Measurements from ENCODE around the gene ARHGAP23. TPM values are rescaled to one million over a fixed set of nuclear protein-coding genes. Genes with fewer than 3 reads are reported as not detected.
"Not testable (repeated sequence)": the region's sequence is repeated elsewhere in the genome, so short reads cannot be mapped to it uniquely, and the experiment has no call there.

ARHGAP23 gene
- total RNA-seq, 5 donors from 2014 or later (not counting 1 experiment from before 2014, with no cell fraction given), result 0.40 to 1.2 (median 0.61) TPM

GRCh38 chr17:38474666-38475065 lies 46.4 kb downstream of the ARHGAP23 start:
- H3K4me3 ChIP-seq (ENCODE audit: control insufficient read depth in 1 of 2, extremely low read depth in 1 of 2, low read length in 1 of 2); H3K27ac ChIP-seq (ENCODE audit: low read length); CTCF ChIA-PET; POLR2A ChIA-PET; H3K4me3 Mint-ChIP-seq; DNase-seq; H3K4me1 Mint-ChIP-seq; H3K36me3 Mint-ChIP-seq; H3K27ac Mint-ChIP-seq; H3K4me1 ChIP-seq (ENCODE audit: control insufficient read depth in 1 of 2, extremely low read depth in 1 of 2, insufficient read depth in 2 of 2, low read length in 2 of 2); H3K9me3 ChIP-seq; ATAC-seq (replicated peaks in 1 of 4); H3K27me3 Mint-ChIP-seq; H3K36me3 ChIP-seq (ENCODE audit: control insufficient read depth in 2 of 2, extremely low read depth in 1 of 2, insufficient read depth in 1 of 2, low read length in 1 of 2); H3K27me3 ChIP-seq (replicated peaks in 1 of 2; ENCODE audit: control insufficient read depth in 2 of 2, extremely low read depth in 1 of 2, insufficient read depth in 2 of 2, low read length in 1 of 2); H3K9me3 Mint-ChIP-seq: not testable (repeated sequence)
- WGBS (ENCODE audit: insufficient coverage), result 84% methylated on average over 5 of the region's 8 CpGs

- H3K4me1 Mint-ChIP-seq, result no peaks in the 10 kb centered on the region
- H3K36me3 Mint-ChIP-seq, result no peaks in the 10 kb centered on the region
- ChIA-PET CTCF (no interaction called here), POLR2A (no interaction called here)
- H3K4me3 Mint-ChIP-seq, result no peak overlapping the region
- no peaks in the 10 kb centered on the region for H3K36me3 ChIP-seq (ENCODE audit: control insufficient read depth in 2 of 2, extremely low read depth in 1 of 2, insufficient read depth in 1 of 2, low read length in 1 of 2)
- ATAC-seq (replicated peaks in 1 of 4) (no peak), DNase-seq (no peak)
- H3K4me1 ChIP-seq (ENCODE audit: control insufficient read depth in 1 of 2, extremely low read depth in 1 of 2, insufficient read depth in 2 of 2, low read length in 2 of 2), result no peaks in the 10 kb centered on the region
- 77% methylated on average over 3 of the region's 7 CpGs for WGBS (ENCODE audit: insufficient coverage)
- no peaks in the 10 kb centered on the region for H3K27me3 Mint-ChIP-seq
- no peaks in the 10 kb centered on the region for H3K9me3 Mint-ChIP-seq
- H3K4me3 ChIP-seq (ENCODE audit: control insufficient read depth in 1 of 2, extremely low read depth in 1 of 2, low read length in 1 of 2), result no peak overlapping the region
- H3K27ac ChIP-seq (ENCODE audit: low read length), result no peak overlapping the region
- H3K27me3 ChIP-seq (replicated peaks in 1 of 2; ENCODE audit: control insufficient read depth in 2 of 2, extremely low read depth in 1 of 2, insufficient read depth in 2 of 2, low read length in 1 of 2), result no peaks in the 10 kb centered on the region
- no peaks in the 10 kb centered on the region for H3K9me3 ChIP-seq
- no peak overlapping the region for H3K27ac Mint-ChIP-seq
Observed at GRCh38 chr17:38476549-38476948, 48.3 kb downstream of the ARHGAP23 start.

DNA sequence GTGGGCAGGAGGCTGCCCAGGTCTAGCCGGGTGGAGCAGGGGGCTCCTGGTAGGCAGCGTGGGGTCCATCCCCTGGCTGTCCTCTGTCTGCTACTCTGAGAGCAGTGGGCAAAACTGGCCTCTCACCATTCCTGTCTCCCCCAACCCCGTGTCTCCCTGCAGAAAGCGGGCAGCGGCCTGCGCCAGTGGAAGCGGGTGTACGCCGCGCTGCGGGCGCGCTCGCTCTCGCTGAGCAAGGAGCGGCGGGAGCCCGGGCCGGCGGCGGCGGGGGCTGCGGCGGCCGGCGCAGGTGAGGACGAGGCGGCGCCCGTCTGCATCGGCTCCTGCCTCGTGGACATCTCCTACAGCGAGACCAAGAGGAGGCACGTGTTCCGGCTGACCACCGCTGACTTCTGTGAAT lies 49.2 kb downstream of the ARHGAP23 start:
- H3K27me3 ChIP-seq (replicated peaks in 1 of 2; ENCODE audit: control insufficient read depth in 2 of 2, extremely low read depth in 1 of 2, insufficient read depth in 2 of 2, low read length in 1 of 2); H3K4me3 Mint-ChIP-seq; H3K27me3 Mint-ChIP-seq; H3K36me3 ChIP-seq (ENCODE audit: control insufficient read depth in 2 of 2, extremely low read depth in 1 of 2, insufficient read depth in 1 of 2, low read length in 1 of 2); H3K27ac ChIP-seq (ENCODE audit: low read length); H3K4me1 ChIP-seq (ENCODE audit: control insufficient read depth in 1 of 2, extremely low read depth in 1 of 2, insufficient read depth in 2 of 2, low read length in 2 of 2); CTCF ChIA-PET; DNase-seq; ATAC-seq (replicated peaks in 1 of 4); H3K9me3 ChIP-seq; H3K36me3 Mint-ChIP-seq; POLR2A ChIA-PET; H3K4me1 Mint-ChIP-seq; H3K27ac Mint-ChIP-seq; H3K9me3 Mint-ChIP-seq; H3K4me3 ChIP-seq (ENCODE audit: control insufficient read depth in 1 of 2, extremely low read depth in 1 of 2, low read length in 1 of 2): not testable (repeated sequence)
- WGBS (ENCODE audit: insufficient coverage), result 92% methylated on average over 6 of the region's 36 CpGs

DNA sequence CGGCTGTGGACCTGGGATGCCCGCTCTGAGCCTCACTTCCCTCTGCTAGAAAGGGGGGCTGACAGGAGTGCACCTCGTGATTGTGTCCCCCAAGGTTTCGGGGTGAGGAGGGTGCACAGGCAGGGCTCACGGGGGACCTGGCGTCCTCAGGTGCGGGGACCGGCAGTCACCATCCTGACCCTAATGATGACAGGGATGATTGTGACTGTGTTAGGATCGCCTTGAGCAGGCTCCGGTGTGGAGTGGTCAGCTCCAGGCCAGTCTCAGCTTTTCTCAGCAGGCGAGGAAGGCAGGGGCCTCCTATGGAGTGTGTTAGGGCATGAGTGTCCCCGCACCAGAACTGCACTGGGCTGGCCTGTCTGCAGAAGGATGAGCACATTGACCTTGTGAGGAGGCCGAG lies 49.7 kb downstream of the ARHGAP23 start:
- WGBS (ENCODE audit: insufficient coverage), result 85% methylated on average over 9 of the region's 13 CpGs
- not testable (repeated sequence) for H3K27ac Mint-ChIP-seq, H3K4me3 Mint-ChIP-seq

GRCh38 chr17:38478667-38479066 lies 50.4 kb downstream of the ARHGAP23 start:
- CTCF ChIA-PET; DNase-seq; H3K27ac ChIP-seq (ENCODE audit: low read length); H3K4me3 Mint-ChIP-seq; H3K4me3 ChIP-seq (ENCODE audit: control insufficient read depth in 1 of 2, extremely low read depth in 1 of 2, low read length in 1 of 2); H3K9me3 Mint-ChIP-seq; H3K36me3 ChIP-seq (ENCODE audit: control insufficient read depth in 2 of 2, extremely low read depth in 1 of 2, insufficient read depth in 1 of 2, low read length in 1 of 2); H3K4me1 ChIP-seq (ENCODE audit: control insufficient read depth in 1 of 2, extremely low read depth in 1 of 2, insufficient read depth in 2 of 2, low read length in 2 of 2); ATAC-seq (replicated peaks in 1 of 4); H3K27me3 ChIP-seq (replicated peaks in 1 of 2; ENCODE audit: control insufficient read depth in 2 of 2, extremely low read depth in 1 of 2, insufficient read depth in 2 of 2, low read length in 1 of 2); H3K4me1 Mint-ChIP-seq; H3K9me3 ChIP-seq; H3K27ac Mint-ChIP-seq; H3K27me3 Mint-ChIP-seq; H3K36me3 Mint-ChIP-seq: not testable (repeated sequence)
- POLR2A ChIA-PET, result interaction anchor here in 1 of 2 donors (0.6 kb wide), 1 partner anchor 640 kb away, joined by 3 read pairs; no protein-coding TSS in a partner anchor
- 73% methylated on average over 2 of the region's 4 CpGs for WGBS (ENCODE audit: insufficient coverage)

More for the DNA sequence above, 49.7 kb downstream of the ARHGAP23 start:
- H3K4me1 Mint-ChIP-seq; H3K27ac ChIP-seq (ENCODE audit: low read length); H3K9me3 Mint-ChIP-seq; H3K4me3 ChIP-seq (ENCODE audit: control insufficient read depth in 1 of 2, extremely low read depth in 1 of 2, low read length in 1 of 2); H3K4me1 ChIP-seq (ENCODE audit: control insufficient read depth in 1 of 2, extremely low read depth in 1 of 2, insufficient read depth in 2 of 2, low read length in 2 of 2); ATAC-seq (replicated peaks in 1 of 4); CTCF ChIA-PET; H3K36me3 Mint-ChIP-seq; H3K27me3 ChIP-seq (replicated peaks in 1 of 2; ENCODE audit: control insufficient read depth in 2 of 2, extremely low read depth in 1 of 2, insufficient read depth in 2 of 2, low read length in 1 of 2); POLR2A ChIA-PET; H3K9me3 ChIP-seq; H3K36me3 ChIP-seq (ENCODE audit: control insufficient read depth in 2 of 2, extremely low read depth in 1 of 2, insufficient read depth in 1 of 2, low read length in 1 of 2); H3K27me3 Mint-ChIP-seq; DNase-seq: not testable (repeated sequence)

DNA sequence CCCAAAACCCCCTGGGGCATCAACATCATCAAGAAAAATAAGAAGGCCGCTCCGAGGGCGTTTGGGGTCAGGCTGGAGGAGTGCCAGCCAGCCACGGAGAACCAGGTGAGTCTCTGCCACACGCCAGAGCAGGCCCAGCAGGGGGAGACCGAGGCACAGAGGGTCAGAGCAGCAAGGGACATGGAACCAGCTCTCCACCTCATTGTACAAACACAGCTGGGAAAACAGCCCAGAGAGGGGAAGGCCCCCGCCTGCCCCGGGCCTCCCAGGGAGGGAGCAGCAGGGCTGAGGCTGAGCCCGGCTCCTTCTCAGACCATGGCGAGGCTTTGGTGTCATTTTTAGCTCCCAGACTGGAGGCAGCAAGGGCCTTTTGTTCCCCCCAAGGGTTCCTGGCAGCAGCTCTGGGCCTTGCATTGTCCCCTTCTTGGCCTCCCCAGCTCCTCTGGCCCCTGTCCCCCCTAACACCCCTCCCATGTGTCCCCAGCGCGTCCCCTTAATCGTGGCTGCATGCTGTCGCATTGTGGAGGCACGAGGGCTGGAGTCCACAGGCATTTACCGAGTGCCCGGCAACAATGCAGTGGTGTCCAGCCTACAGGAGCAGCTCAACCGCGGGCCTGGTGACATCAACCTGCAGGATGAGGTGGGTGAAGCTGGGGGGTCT lies 53.9 kb downstream of the ARHGAP23 start:
- H3K4me3 Mint-ChIP-seq; H3K9me3 ChIP-seq; H3K36me3 Mint-ChIP-seq; H3K9me3 Mint-ChIP-seq; H3K27ac Mint-ChIP-seq; H3K27me3 ChIP-seq (replicated peaks in 1 of 2; ENCODE audit: control insufficient read depth in 2 of 2, extremely low read depth in 1 of 2, insufficient read depth in 2 of 2, low read length in 1 of 2); DNase-seq; H3K4me3 ChIP-seq (ENCODE audit: control insufficient read depth in 1 of 2, extremely low read depth in 1 of 2, low read length in 1 of 2); H3K4me1 ChIP-seq (ENCODE audit: control insufficient read depth in 1 of 2, extremely low read depth in 1 of 2, insufficient read depth in 2 of 2, low read length in 2 of 2); H3K27ac ChIP-seq (ENCODE audit: low read length); ATAC-seq (replicated peaks in 1 of 4); H3K27me3 Mint-ChIP-seq; H3K36me3 ChIP-seq (ENCODE audit: control insufficient read depth in 2 of 2, extremely low read depth in 1 of 2, insufficient read depth in 1 of 2, low read length in 1 of 2); POLR2A ChIA-PET: not testable (repeated sequence)
- CTCF ChIA-PET, result interaction anchor here in 1 of 2 donors (0.6 kb wide), 1 partner anchor 43 kb away, joined by 3 read pairs; no protein-coding TSS in a partner anchor
- WGBS (ENCODE audit: insufficient coverage), result 87% methylated on average over 8 of the region's 19 CpGs
- H3K4me1 Mint-ChIP-seq, result peaks cover 8 to 12% (median 9%) of the 10 kb centered on the region in 3 donors

DNA sequence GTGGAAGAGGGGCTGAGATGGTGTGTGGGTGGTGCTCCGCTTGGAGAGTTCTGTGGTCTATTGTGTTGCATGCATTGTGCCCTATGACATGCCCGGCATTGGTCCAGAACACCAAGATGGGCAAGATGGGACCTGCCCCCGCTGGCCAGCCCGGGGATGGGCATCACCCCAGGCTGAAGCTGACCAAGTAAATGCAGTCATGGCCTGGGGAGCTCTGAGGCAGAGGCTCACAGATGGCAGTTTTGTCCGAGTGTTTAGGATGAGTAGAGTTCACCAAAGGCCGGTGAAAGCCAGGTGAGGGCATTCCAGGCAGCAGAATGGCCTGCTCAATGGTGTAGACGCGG lies 54.4 kb downstream of the ARHGAP23 start:
- H3K36me3 Mint-ChIP-seq; POLR2A ChIA-PET; ATAC-seq (replicated peaks in 1 of 4); H3K27ac Mint-ChIP-seq; H3K27me3 Mint-ChIP-seq; H3K36me3 ChIP-seq (ENCODE audit: control insufficient read depth in 2 of 2, extremely low read depth in 1 of 2, insufficient read depth in 1 of 2, low read length in 1 of 2); CTCF ChIA-PET; DNase-seq; H3K4me3 Mint-ChIP-seq; H3K9me3 ChIP-seq; H3K9me3 Mint-ChIP-seq; H3K4me3 ChIP-seq (ENCODE audit: control insufficient read depth in 1 of 2, extremely low read depth in 1 of 2, low read length in 1 of 2); H3K27me3 ChIP-seq (replicated peaks in 1 of 2; ENCODE audit: control insufficient read depth in 2 of 2, extremely low read depth in 1 of 2, insufficient read depth in 2 of 2, low read length in 1 of 2); H3K4me1 ChIP-seq (ENCODE audit: control insufficient read depth in 1 of 2, extremely low read depth in 1 of 2, insufficient read depth in 2 of 2, low read length in 2 of 2); H3K27ac ChIP-seq (ENCODE audit: low read length): not testable (repeated sequence)
- 88% methylated on average over 5 of the region's 8 CpGs for WGBS (ENCODE audit: insufficient coverage)
- peaks cover 8 to 12% (median 9%) of the 10 kb centered on the region in 3 donors for H3K4me1 Mint-ChIP-seq

Data from T-cell (primary cell).